Uterus (tissue), 4 donors: ENCODE measurements around the gene BNC2. TPM values are rescaled to one million over a fixed set of nuclear protein-coding genes. Genes with fewer than 3 reads are reported as not detected.

Experiments
- DNase-seq, 2 donors: peaks; one replicate each; pipeline ENCODE4 v3.0.0-alpha.2; 2019 to 2020
- H3K27ac ChIP-seq, 2 donors: fragments of 200-600 bp; sonication (generic); 1 replicate in 1 of 2; 2 replicates in 1 of 2; pipeline ENCODE4 v1.5.1; 2016 to 2018
- H3K27me3 ChIP-seq, 2 donors: fragments of 200-600 bp; sonication (generic); one replicate each; pipeline ENCODE4 v1.5.1; 2018 to 2019; ENCODE audit warnings: control low read depth in 1 of 2
- H3K36me3 ChIP-seq, 2 donors: fragments of 200-600 bp; sonication (generic); one replicate each; pipeline ENCODE4 v1.5.1; 2019; ENCODE audit warnings: control low read depth in 1 of 2
- H3K4me1 ChIP-seq, 2 donors: fragments of 200-600 bp; sonication (generic); one replicate each; pipeline ENCODE4 v1.5.1; 2018 to 2019; ENCODE audit warnings: control low read depth in 1 of 2
- H3K4me3 ChIP-seq, 2 donors: fragments of 200-600 bp; sonication (generic); 1 replicate in 1 of 2; 2 replicates in 1 of 2; pipeline ENCODE4 v1.5.1; 2018 to 2019; ENCODE audit warnings: mild to moderate bottlenecking in 1 of 2
- H3K9me3 ChIP-seq, 2 donors: fragments of 200-600 bp; sonication (generic); one replicate each; pipeline ENCODE4 v1.5.1; 2019; ENCODE audit warnings: control low read depth in 1 of 2
- POLR2A ChIP-seq, 2 donors: fragments of 450-650 bp; IDR thresholded peaks; one replicate each; pipeline ENCODE4 v1.6.1; 2016; ENCODE audit warnings: antibody characterized with exemption in 2 of 2, mild to moderate bottlenecking in 1 of 2, moderate library complexity in 1 of 2
- intact Hi-C: fragments of 100-400 bp; cut with DNase I; formaldehyde crosslinking; loops from one replicate; pipeline ENCODE4 v1.15.1; 2023; ENCODE audit warnings: low total_unique reads
- total RNA-seq, 4 donors: library from RNA; depleted of rRNA in 3 of 4; stranded (reverse); fragments of >200 nt in 3 of 4; gene quantifications; one replicate each; pipeline versions ENCODE4 v1.1.0 to v1.2.4, GENCODE V29; 2014 to 2023
- TF ChIP-seq, protein P1 (sequence below), 4 experiments: fragments of 200-600 bp in 2 of 4; fragments of 450-650 bp in 2 of 4; sonication (generic) in 2 of 4; IDR thresholded peaks; one replicate each; pipeline ENCODE4 v1.5.1; 2016 to 2019; ENCODE audit warnings: antibody characterized with exemption in 4 of 4, mild to moderate bottlenecking in 2 of 4, moderate library complexity in 1 of 4
- donor health status: DM: yes; HTN: yes; CAD: no.

The BNC2 gene
- total RNA-seq, 4 donors from 2014 or later: 85.9 to 293 (median 93.4) TPM

DNA sequence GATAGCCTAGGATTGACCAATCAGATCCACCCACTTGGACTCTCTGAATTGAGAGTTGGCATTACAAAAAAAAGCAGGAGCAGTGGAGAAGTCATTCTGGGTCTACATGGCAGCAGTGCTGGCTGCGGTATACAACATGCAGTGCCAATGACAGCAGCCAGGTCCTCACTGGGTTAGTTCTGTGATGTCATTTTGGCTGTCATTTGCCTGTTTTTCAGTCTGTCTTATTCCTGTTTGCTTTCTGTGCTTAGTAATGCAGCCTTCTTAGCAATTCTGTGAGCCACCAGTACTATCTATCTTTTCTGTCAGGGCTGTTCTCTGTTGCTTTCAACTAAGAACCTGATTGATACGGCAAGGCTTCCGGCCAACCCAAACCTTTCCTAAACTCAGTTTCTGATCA, 471.8 kb downstream of the BNC2 start:
- Histone ChIP-seq H3K36me3 (no peaks in the 10 kb centered on the region), H3K27me3 (no peaks in the 10 kb centered on the region), H3K9me3 (no peaks in the 10 kb centered on the region), H3K27ac (no peak overlapping the region), H3K4me1 (no peaks in the 10 kb centered on the region), H3K4me3 (no peak overlapping the region)
- intact Hi-C loops: no loop called here
- no peak for DNase-seq
- no peak for TF ChIP-seq POLR2A (IDR thresholded peaks at IDR 0.05)
- TF ChIP-seq, protein P1, sequence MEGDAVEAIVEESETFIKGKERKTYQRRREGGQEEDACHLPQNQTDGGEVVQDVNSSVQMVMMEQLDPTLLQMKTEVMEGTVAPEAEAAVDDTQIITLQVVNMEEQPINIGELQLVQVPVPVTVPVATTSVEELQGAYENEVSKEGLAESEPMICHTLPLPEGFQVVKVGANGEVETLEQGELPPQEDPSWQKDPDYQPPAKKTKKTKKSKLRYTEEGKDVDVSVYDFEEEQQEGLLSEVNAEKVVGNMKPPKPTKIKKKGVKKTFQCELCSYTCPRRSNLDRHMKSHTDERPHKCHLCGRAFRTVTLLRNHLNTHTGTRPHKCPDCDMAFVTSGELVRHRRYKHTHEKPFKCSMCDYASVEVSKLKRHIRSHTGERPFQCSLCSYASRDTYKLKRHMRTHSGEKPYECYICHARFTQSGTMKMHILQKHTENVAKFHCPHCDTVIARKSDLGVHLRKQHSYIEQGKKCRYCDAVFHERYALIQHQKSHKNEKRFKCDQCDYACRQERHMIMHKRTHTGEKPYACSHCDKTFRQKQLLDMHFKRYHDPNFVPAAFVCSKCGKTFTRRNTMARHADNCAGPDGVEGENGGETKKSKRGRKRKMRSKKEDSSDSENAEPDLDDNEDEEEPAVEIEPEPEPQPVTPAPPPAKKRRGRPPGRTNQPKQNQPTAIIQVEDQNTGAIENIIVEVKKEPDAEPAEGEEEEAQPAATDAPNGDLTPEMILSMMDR (IDR thresholded peaks at IDR 0.05): no peak

DNA sequence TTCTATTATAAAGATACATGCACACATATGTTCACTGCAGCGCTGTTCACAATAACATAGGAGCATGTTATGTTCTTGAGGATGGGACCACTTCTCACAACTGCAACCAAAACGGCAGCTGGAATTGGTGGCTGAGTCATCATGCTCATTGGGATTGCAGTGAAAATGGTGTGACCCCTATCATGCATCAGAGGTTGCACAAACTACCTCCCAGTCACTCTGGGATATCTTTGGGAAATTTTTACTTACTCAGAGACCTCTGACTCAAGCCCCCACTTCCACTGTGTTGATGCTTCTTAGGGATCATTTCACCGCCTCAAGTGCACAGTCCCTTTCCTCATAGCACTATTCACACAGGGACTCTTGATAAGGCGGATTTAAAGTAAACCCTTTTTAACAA, 474.1 kb downstream of the BNC2 start:
- Histone ChIP-seq H3K9me3 (no peaks in the 10 kb centered on the region), H3K4me3 (no peak overlapping the region), H3K27me3 (no peaks in the 10 kb centered on the region), H3K4me1 (no peaks in the 10 kb centered on the region), H3K27ac (no peak overlapping the region), H3K36me3 (no peaks in the 10 kb centered on the region)
- no peak for DNase-seq
- TF ChIP-seq POLR2A (IDR thresholded peaks at IDR 0.05): no peak
- TF ChIP-seq, protein P1 (IDR thresholded peaks at IDR 0.05): no peak
- intact Hi-C loops: no loop called here

DNA sequence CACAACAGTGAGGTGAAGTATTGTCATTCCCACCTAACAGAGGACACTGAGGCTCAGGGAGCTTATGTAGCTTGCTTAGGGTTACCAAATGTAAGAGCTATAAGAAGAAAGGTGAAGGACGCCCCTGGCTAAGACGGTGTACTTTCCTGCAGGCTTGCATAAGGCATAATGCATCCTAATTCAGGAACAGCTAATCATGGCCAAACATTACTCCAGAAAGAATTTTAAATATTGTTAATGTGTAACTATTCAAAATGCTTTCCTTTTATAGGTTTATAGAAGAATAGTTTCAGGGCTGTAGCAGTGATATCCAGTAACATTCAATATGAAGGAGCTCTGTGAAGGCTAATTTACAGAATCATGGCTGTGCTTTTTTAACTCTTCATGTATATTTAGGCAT, 479.1 kb downstream of the BNC2 start:
- no peak overlapping the region for H3K4me3 ChIP-seq
- TF ChIP-seq, protein P1 (IDR thresholded peaks at IDR 0.05): no peak
- TF ChIP-seq POLR2A (IDR thresholded peaks at IDR 0.05): no peak
- no peaks in the 10 kb centered on the region for H3K4me1 ChIP-seq
- no peaks in the 10 kb centered on the region for H3K27me3 ChIP-seq
- intact Hi-C loops: no loop called here
- no peaks in the 10 kb centered on the region for H3K9me3 ChIP-seq
- no peak overlapping the region for H3K27ac ChIP-seq
- H3K36me3 ChIP-seq: no peaks in the 10 kb centered on the region
- no peak for DNase-seq

DNA sequence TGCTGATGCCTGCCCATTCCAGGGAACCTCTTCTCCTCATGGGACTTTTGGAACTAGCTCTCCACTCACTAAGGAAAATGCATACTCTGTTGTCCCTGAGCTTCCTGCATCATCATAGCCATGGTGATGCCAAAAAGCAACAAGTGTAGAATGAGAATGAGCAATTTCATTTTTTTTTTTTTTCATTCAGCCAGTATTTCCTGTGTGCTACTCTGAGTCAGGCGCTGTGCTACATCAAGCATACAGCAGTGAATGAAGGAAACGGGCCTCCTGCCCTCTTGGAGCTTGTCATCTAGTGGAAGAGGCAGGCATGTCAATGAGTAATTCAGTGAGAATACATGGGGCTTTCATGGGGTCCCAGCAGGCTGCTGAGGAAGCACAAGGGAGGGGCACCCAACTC, 483.1 kb downstream of the BNC2 start:
- Histone ChIP-seq H3K4me1 (no peaks in the 10 kb centered on the region), H3K27me3 (no peaks in the 10 kb centered on the region), H3K36me3 (no peaks in the 10 kb centered on the region), H3K4me3 (no peak overlapping the region), H3K9me3 (no peaks in the 10 kb centered on the region), H3K27ac (no peak overlapping the region)
- TF ChIP-seq, protein P1 (IDR thresholded peaks at IDR 0.05): no peak
- TF ChIP-seq POLR2A (IDR thresholded peaks at IDR 0.05): no peak
- intact Hi-C loops: no loop called here
- no peak for DNase-seq

DNA sequence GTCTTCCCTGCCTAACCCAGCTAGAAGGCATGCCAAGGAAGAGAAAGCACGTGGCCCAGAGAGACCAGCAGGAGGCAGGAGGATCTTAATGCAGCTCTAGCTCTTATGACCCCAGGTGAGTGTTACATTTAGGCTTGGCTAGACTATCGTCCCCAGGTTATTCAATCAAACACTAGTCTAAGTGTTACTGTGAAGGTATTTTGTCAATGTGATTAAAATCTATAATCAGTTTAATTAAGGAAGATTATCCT, 483.7 kb downstream of the BNC2 start:
- TF ChIP-seq, protein P1 (IDR thresholded peaks at IDR 0.05): no peak
- TF ChIP-seq POLR2A (IDR thresholded peaks at IDR 0.05): no peak
- Histone ChIP-seq H3K4me1 (no peaks in the 10 kb centered on the region), H3K9me3 (no peaks in the 10 kb centered on the region), H3K27ac (no peak overlapping the region), H3K36me3 (no peaks in the 10 kb centered on the region), H3K4me3 (no peak overlapping the region), H3K27me3 (no peaks in the 10 kb centered on the region)
- intact Hi-C loops: no loop called here
- DNase-seq: no peak
